HepG2 (cell line): Measurements from ENCODE around the gene MAT2A. TPM values are rescaled to one million over a fixed set of nuclear protein-coding genes. Genes with fewer than 3 reads are reported as not detected.

Experiments
- E2F2 ChIP-seq: sonication (generic); formaldehyde crosslinking; IDR thresholded peaks from 2 replicates; pipeline ENCODE4 v1.4.0; 2020; ENCODE audit warnings: missing genetic modification reagents, borderline replicate concordance
- FOSL2 ChIP-seq: sonication (generic); formaldehyde crosslinking; IDR thresholded peaks from 2 replicates; pipeline ENCODE4 v1.4.0; 2020; ENCODE audit warnings: missing genetic modification reagents
- FOXO4 ChIP-seq: sonication (generic); formaldehyde crosslinking; conservative IDR thresholded peaks from 2 replicates; pipeline ENCODE4 v1.8.1; 2023; ENCODE audit warnings: missing genetic modification reagents
- MATR3 ChIP-seq: sonication (generic); formaldehyde crosslinking; IDR thresholded peaks from 2 replicates; pipeline ENCODE4 v1.4.0; 2020; ENCODE audit warnings: missing genetic modification reagents
- MTA1 ChIP-seq: sonication (generic); formaldehyde crosslinking; IDR thresholded peaks from 2 replicates; pipeline ENCODE4 v1.4.0; 2020; ENCODE audit warnings: missing genetic modification reagents, mild to moderate bottlenecking, borderline replicate concordance
- MTA3 ChIP-seq: sonication (generic); formaldehyde crosslinking; IDR thresholded peaks from 2 replicates; pipeline ENCODE4 v1.4.0; 2020; ENCODE audit warnings: missing genetic modification reagents
- ONECUT2 ChIP-seq: sonication (generic); formaldehyde crosslinking; IDR thresholded peaks from 2 replicates; pipeline ENCODE4 v1.4.0; 2020; ENCODE audit warnings: missing genetic modification reagents
- PHF20 ChIP-seq: sonication (generic); formaldehyde crosslinking; IDR thresholded peaks from 2 replicates; pipeline ENCODE4 v1.5.0; 2020; ENCODE audit warnings: mild to moderate bottlenecking, missing genetic modification reagents
- RFXAP ChIP-seq: sonication (generic); formaldehyde crosslinking; IDR thresholded peaks from 2 replicates; pipeline ENCODE4 v1.4.0; 2020; ENCODE audit warnings: missing genetic modification reagents, borderline replicate concordance
- SIN3B ChIP-seq: fragments of 150-350 bp; IDR thresholded peaks from 2 replicates; pipeline ENCODE4 v1.6.1; 2014; ENCODE audit warnings: low read length
- SRSF4 ChIP-seq: fragments of 200-400 bp; formaldehyde crosslinking; IDR thresholded peaks from one replicate; pipeline ENCODE4 v1.6.1; 2018; ENCODE audit warnings: mild to moderate bottlenecking, low read depth, low read length, moderate library complexity; ENCODE audit not compliant: poor library complexity, severe bottlenecking
- TCF7L2 ChIP-seq: IDR thresholded peaks from 2 replicates; pipeline ENCODE4 v1.6.1; 2011; ENCODE audit warnings: mild to moderate bottlenecking, low read depth, low read length, moderate library complexity
- TGIF2 ChIP-seq: IDR thresholded peaks from 2 replicates; pipeline ENCODE4 v1.6.1; 2016; ENCODE audit warnings: control low read depth, missing compliant biosample characterization
- ZNF18 ChIP-seq: sonication (generic); formaldehyde crosslinking; IDR thresholded peaks from 2 replicates; pipeline ENCODE4 v1.8.0; 2022; ENCODE audit warnings: mild to moderate bottlenecking, missing genetic modification reagents; ENCODE audit not compliant: insufficient replicate concordance
- ZNF263 ChIP-seq: sonication (generic); formaldehyde crosslinking; IDR thresholded peaks from 2 replicates; pipeline ENCODE4 v1.4.0; 2020; ENCODE audit warnings: missing genetic modification reagents
- polyA plus RNA-seq, 8 experiments: library from polyadenylated mRNA; depleted of rRNA in 3 of 8; stranded (reverse) in 7 of 8; unstranded in 1 of 8; fragments of >200 nt; fragmentation: Illumina TruSeq in 4 of 8; extraction: Trizol in 4 of 8; gene quantifications; 2 replicates each; pipeline versions ENCODE4 v1.2.1 to v1.2.3, GENCODE V29; 2011 to 2016; ENCODE audit warnings: low read depth in 4 of 8, missing spikeins in 1 of 8, mixed read lengths in 1 of 8; ENCODE audit not compliant: insufficient read depth in 1 of 8
- total RNA-seq, 5 experiments: library from RNA; depleted of rRNA; stranded (reverse); fragments of >200 nt; fragmentation: Illumina TruSeq; extraction: Trizol; gene quantifications; 2 replicates each; pipeline ENCODE4 v1.2.3, GENCODE V29; 2016; ENCODE audit warnings: low read depth in 1 of 5
- TF ChIP-seq, protein P1 (sequence below): sonication (generic); formaldehyde crosslinking; IDR thresholded peaks from 2 replicates; pipeline ENCODE4 v1.9.0; 2021; ENCODE audit warnings: mild to moderate bottlenecking, missing genetic modification reagents
- TF ChIP-seq, protein P2 (sequence below): sonication (generic); formaldehyde crosslinking; IDR thresholded peaks from 2 replicates; pipeline ENCODE4 v1.4.0; 2020; ENCODE audit warnings: missing genetic modification reagents
- TF ChIP-seq, protein P3 (sequence below): sonication (generic); formaldehyde crosslinking; IDR thresholded peaks from 2 replicates; pipeline ENCODE4 v1.8.0; 2022; ENCODE audit warnings: missing genetic modification reagents, low read depth, mild to moderate bottlenecking, borderline replicate concordance

The MAT2A gene
- total and polyA plus RNA-seq, 2 of the 13 experiments (the other 11 are each of a cell fraction or from before 2014, with no cell fraction given), result 155 to 331 TPM

- TF ChIP-seq, protein P1, sequence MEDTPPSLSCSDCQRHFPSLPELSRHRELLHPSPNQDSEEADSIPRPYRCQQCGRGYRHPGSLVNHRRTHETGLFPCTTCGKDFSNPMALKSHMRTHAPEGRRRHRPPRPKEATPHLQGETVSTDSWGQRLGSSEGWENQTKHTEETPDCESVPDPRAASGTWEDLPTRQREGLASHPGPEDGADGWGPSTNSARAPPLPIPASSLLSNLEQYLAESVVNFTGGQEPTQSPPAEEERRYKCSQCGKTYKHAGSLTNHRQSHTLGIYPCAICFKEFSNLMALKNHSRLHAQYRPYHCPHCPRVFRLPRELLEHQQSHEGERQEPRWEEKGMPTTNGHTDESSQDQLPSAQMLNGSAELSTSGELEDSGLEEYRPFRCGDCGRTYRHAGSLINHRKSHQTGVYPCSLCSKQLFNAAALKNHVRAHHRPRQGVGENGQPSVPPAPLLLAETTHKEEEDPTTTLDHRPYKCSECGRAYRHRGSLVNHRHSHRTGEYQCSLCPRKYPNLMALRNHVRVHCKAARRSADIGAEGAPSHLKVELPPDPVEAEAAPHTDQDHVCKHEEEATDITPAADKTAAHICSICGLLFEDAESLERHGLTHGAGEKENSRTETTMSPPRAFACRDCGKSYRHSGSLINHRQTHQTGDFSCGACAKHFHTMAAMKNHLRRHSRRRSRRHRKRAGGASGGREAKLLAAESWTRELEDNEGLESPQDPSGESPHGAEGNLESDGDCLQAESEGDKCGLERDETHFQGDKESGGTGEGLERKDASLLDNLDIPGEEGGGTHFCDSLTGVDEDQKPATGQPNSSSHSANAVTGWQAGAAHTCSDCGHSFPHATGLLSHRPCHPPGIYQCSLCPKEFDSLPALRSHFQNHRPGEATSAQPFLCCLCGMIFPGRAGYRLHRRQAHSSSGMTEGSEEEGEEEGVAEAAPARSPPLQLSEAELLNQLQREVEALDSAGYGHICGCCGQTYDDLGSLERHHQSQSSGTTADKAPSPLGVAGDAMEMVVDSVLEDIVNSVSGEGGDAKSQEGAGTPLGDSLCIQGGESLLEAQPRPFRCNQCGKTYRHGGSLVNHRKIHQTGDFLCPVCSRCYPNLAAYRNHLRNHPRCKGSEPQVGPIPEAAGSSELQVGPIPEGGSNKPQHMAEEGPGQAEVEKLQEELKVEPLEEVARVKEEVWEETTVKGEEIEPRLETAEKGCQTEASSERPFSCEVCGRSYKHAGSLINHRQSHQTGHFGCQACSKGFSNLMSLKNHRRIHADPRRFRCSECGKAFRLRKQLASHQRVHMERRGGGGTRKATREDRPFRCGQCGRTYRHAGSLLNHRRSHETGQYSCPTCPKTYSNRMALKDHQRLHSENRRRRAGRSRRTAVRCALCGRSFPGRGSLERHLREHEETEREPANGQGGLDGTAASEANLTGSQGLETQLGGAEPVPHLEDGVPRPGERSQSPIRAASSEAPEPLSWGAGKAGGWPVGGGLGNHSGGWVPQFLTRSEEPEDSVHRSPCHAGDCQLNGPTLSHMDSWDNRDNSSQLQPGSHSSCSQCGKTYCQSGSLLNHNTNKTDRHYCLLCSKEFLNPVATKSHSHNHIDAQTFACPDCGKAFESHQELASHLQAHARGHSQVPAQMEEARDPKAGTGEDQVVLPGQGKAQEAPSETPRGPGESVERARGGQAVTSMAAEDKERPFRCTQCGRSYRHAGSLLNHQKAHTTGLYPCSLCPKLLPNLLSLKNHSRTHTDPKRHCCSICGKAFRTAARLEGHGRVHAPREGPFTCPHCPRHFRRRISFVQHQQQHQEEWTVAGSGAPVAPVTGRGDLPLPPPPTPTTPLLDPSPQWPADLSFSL (CRISPR knock-in tag), result no peak
- TF ChIP-seq, protein P2, sequence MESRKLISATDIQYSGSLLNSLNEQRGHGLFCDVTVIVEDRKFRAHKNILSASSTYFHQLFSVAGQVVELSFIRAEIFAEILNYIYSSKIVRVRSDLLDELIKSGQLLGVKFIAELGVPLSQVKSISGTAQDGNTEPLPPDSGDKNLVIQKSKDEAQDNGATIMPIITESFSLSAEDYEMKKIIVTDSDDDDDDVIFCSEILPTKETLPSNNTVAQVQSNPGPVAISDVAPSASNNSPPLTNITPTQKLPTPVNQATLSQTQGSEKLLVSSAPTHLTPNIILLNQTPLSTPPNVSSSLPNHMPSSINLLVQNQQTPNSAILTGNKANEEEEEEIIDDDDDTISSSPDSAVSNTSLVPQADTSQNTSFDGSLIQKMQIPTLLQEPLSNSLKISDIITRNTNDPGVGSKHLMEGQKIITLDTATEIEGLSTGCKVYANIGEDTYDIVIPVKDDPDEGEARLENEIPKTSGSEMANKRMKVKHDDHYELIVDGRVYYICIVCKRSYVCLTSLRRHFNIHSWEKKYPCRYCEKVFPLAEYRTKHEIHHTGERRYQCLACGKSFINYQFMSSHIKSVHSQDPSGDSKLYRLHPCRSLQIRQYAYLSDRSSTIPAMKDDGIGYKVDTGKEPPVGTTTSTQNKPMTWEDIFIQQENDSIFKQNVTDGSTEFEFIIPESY (CRISPR knock-in tag), result no peak; the same call in 1 of the 2 replicates
- TF ChIP-seq SRSF4 (no peak), MATR3 (no peak), MTA3 (CRISPR knock-in tag) (no peak), E2F2 (CRISPR knock-in tag) (no peak), SIN3B (no peak), ZNF263 (peak; percentile 41; the same call in 1 of the 2 replicates), ZNF18 (CRISPR knock-in tag) (no peak), TCF7L2 (no peak), PHF20 (CRISPR knock-in tag) (no peak), FOSL2 (CRISPR knock-in tag) (no peak), RFXAP (CRISPR knock-in tag) (no peak), FOXO4 (CRISPR knock-in tag) (no peak), TGIF2 (CRISPR knock-in tag) (no peak), MTA1 (no peak), ONECUT2 (CRISPR knock-in tag) (no peak)
- TF ChIP-seq, protein P3, sequence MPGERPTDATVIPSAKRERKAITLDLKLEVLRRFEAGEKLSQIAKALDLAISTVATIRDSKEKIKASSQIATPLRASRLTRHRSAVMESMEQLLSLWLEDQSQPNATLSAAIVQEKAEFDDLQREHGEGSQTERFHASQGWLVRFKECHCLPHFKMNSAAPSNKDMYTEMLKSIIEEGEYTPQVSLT (CRISPR knock-in tag), result no peak
These were observed 54.1 kb downstream of the MAT2A start (continued) for GRCh38 chr2:85593023-85593422.
